GM18907 (cell line): ENCODE data around the gene LPCAT3.
"Not testable (repeated sequence)": the region's sequence is repeated elsewhere in the genome, so short reads cannot be mapped to it uniquely, and the experiment has no call there.

Source experiments
- ATAC-seq: cut with Tn5 transposase; IDR thresholded peaks from one replicate; pipeline ENCODE4 v1.9.1; 2021; ENCODE audit warnings: mild to moderate bottlenecking, moderate library complexity; ENCODE audit not compliant: unreplicated experiment

Gene LPCAT3

GRCh38 chr12:7018350-7019042 lies at the start of gene LPCAT3:
TSS of gene LPCAT3 (minus strand) at chr12:7018476. CDS start at chr12:7018424, 52 bp downstream.
- peak; percentile 92 for ATAC-seq

- no peak for ATAC-seq
Observed at GRCh38 chr12:7067096-7067495, 48.8 kb upstream of the LPCAT3 start.

- ATAC-seq = no peak
Observed at GRCh38 chr12:7066596-7066995, 48.3 kb upstream of the LPCAT3 start.

- no peak for ATAC-seq
Observed at GRCh38 chr12:7065073-7065623, 46.9 kb upstream of the LPCAT3 start.

- ATAC-seq = no peak
Observed at GRCh38 chr12:7064516-7064915, 46.2 kb upstream of the LPCAT3 start.

- no peak for ATAC-seq
Observed at GRCh38 chr12:7061596-7061995, 43.3 kb upstream of the LPCAT3 start.

GRCh38 chr12:7061138-7061537 lies 42.9 kb upstream of the LPCAT3 start:
- ATAC-seq = no peak

- ATAC-seq = no peak
Observed at GRCh38 chr12:7060353-7060954, 42.2 kb upstream of the LPCAT3 start, which contains the start of gene C1S. TSS of gene C1S (plus strand) at chr12:7060718. CDS start at chr12:7061913, 1,195 bp downstream.

GRCh38 chr12:7059780-7060179 lies 41.5 kb upstream of the LPCAT3 start:
- ATAC-seq = no peak

GRCh38 chr12:7058850-7059395 lies 40.6 kb upstream of the LPCAT3 start:
- ATAC-seq = no peak

GRCh38 chr12:7058163-7058845 lies 40.0 kb upstream of the LPCAT3 start:
- no peak for ATAC-seq

- not testable (repeated sequence) for ATAC-seq
Observed at GRCh38 chr12:7055736-7056135, 37.5 kb upstream of the LPCAT3 start.

- no peak for ATAC-seq
Observed at GRCh38 chr12:7054925-7055324, 36.6 kb upstream of the LPCAT3 start.

GRCh38 chr12:7049973-7050372 lies 31.7 kb upstream of the LPCAT3 start:
- ATAC-seq = not testable (repeated sequence)

GRCh38 chr12:7049445-7049951 lies 31.2 kb upstream of the LPCAT3 start:
- ATAC-seq = not testable (repeated sequence)

- ATAC-seq = no peak
Observed at GRCh38 chr12:7047306-7047705, 29.0 kb upstream of the LPCAT3 start.

- ATAC-seq = no peak
Observed at GRCh38 chr12:7046383-7047105, 28.3 kb upstream of the LPCAT3 start.

- no peak for ATAC-seq
Observed at GRCh38 chr12:7045913-7046312, 27.6 kb upstream of the LPCAT3 start.

- ATAC-seq = no peak
Observed at GRCh38 chr12:7042842-7043241, 24.6 kb upstream of the LPCAT3 start.

GRCh38 chr12:7039403-7039802 lies 21.1 kb upstream of the LPCAT3 start:
- no peak for ATAC-seq
